22Rv1 (cell line): ENCODE measurements around the gene COX18.

ENCODE experiments used
- CTCF ChIP-seq: fragments of 450-650 bp; IDR thresholded peaks from 2 replicates; pipeline ENCODE4 v1.5.1; 2017; ENCODE audit warnings: mild to moderate bottlenecking
- ZFX ChIP-seq: fragments of 450-650 bp; IDR thresholded peaks from 2 replicates; pipeline ENCODE4 v1.6.1; 2017; ENCODE audit warnings: antibody characterized with exemption, borderline replicate concordance

GRCh38 chr4:73080789-73081188 lies 11.3 kb upstream of the COX18 start:
- TF ChIP-seq CTCF (no peak), ZFX (no peak)
